HG03520 (cell line): Measurements from ENCODE around the gene CHCHD3.

Experiments used
- ATAC-seq: cut with Tn5 transposase; IDR thresholded peaks from one replicate; pipeline ENCODE4 v1.9.1; 2021; ENCODE audit warnings: mild to moderate bottlenecking, moderate library complexity; ENCODE audit not compliant: unreplicated experiment

The CHCHD3 gene

DNA sequence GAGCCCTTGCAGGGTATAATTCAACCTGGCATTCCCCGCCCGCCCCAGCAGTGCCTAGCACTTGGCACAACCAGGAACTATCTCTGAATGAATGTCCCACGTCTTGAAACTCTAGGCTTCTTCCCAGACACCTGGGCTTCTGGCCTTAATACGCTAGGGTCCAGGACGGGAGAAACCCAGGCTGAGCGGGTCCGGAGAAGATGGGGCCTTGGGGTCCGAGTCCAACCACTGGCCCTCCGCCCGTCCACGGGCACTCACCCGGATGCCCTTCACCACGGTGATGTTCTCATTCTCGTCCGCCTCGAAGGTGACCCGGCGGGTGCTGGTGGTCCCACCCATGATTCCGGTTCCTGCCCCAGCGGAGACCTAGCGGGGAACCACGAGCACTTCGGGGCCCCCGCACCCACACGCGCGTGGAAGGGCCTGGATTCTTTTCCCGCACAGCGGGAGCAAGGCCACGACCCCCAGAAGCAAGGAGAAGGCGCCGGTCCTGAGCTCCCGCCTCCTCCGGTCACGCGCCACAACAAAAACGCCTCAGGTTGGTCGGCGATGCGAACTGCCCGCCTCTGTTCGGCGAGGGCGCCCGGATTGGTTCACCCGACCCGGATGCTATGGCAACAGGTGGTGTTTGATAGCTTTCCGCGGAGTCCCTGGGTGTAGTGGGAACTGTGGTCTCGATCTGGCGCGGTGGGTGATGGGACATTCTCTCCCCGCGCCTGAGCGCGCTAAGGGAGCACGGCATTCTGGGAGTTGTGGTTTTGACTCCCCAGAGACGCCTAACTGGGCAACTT lies at the start of gene CHCHD3:
TSS of gene CHCHD3 (minus strand) at position 492 of the 791 bp plus-strand sequence. CDS start at position 339, 153 bp downstream.
- ATAC-seq, result peak; percentile 99

DNA sequence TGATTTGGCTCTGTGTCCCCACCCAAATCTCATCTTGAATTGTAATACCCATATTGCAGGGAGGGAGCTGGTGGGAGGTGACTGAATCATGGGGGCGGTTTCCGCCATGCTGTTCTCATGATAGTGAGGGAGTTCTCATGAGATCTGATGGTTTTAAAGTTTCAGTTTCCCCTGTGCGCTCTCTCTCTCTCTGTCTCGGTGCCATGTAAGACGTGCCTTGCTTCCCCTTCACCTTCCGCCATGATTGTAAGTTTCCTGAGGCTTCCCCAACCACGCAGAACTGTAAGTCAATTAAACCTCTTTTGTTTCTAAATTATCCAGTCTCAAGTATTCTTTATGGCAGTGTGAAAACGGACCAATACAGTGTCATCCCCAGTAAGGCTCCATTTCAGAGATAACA lies 48.3 kb upstream of the CHCHD3 start:
- ATAC-seq, result no peak

DNA sequence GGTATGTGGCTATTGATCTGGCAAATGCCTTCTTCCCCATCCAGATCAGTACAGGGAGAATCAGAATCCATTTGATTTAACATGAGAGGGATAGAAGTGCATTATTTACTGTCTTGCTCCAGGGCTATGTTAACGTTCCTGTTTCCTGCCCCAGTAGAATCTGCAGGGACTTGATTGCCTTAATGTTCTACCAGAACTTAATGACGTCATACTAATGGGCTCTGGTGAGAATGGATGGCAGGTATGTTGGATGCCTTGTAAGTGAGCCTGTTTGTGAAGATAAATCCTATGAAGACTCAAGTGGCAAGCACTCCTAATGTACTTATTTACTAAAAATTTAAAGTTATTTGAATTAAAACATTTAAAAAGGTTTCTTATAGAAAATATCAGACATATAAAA lies 44.5 kb upstream of the CHCHD3 start:
- ATAC-seq, result no peak

DNA sequence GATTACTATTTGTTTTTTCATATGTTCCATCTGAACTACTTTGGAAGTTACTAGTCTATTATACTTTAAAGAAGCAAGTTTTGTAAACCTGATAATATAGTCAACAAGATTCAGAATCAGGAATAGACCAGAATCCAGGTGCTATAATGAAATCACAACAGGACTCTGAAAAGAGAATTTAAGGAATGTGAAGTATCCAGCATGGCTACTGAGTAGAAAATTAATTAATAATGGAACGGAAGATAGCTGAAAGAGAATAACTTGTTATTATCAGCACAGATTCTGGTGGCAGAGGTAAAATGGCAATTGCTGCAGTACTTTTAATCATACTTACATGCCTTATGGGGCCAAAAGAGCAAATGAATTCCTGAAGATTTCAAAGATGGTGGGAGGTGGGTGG lies 43.1 kb upstream of the CHCHD3 start:
- ATAC-seq, result no peak

DNA sequence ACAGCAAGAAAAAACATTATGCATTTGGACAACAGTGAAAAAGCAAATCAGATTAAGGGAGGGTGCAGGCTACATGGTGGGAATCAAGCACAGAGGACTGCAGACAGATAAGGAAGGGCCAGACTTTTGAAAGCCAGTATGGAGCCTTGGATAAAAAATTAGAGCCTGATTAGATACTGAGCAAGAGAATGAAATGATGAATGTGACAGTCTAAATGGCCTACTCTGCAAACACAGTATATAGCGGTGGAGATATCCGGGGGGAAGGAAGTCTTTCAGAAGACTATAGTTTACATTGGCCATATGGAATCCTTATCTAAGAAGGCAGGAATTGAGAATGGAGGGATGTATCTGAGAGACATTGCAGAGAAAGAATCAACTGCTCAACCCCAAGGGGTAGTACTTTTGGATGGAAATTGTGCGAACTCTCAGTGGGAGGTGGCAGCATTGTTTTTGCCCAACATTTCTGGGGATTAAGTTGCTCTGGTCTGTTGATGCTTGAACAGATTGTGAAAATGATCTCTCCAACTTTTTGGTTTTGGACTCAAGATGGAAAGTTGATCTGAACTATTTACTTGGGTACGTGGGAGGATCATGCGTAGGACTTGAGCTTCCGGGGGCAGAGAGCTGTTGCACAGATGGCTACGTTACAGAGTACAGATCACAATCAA lies 39.4 kb upstream of the CHCHD3 start:
- ATAC-seq, result no peak

DNA sequence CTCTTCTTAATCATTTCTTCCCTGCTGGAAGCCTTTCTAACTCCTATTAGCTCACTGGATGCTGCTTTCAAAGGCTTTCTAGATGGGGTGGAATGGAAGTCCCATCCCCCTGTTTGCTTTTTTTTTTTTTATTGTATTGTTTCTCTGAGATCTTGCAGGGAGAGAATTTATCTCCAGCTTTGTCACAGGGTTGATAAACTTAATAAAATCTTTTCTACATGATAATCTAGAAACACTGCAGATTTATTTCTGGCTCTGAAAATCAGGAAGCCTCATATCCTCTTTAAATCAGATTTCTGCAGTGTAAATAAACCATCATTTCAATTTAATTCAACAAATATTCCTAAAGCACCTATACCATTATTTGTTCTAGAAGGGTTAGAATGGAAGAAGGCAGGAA lies 37.2 kb upstream of the CHCHD3 start:
- no peak for ATAC-seq

DNA sequence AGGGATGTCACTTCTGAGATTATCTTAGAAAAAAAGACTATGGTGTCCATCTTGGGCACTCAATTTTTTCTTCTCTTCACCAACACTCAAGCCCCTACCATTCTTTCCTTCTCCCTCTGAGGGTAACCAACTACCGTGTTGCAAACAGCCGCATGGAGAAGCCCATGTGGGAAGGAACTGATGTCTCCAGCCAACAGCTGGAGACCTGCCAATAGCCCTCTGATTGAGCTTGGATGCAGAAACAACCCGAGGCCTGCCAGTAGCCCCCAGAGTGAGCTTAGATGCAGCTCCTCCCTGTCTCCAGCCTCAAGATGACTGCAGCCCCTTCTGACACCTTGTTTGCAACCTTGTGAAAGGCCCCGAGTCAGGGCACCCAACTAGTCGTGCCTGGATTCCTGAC lies 36.4 kb upstream of the CHCHD3 start:
- no peak for ATAC-seq

DNA sequence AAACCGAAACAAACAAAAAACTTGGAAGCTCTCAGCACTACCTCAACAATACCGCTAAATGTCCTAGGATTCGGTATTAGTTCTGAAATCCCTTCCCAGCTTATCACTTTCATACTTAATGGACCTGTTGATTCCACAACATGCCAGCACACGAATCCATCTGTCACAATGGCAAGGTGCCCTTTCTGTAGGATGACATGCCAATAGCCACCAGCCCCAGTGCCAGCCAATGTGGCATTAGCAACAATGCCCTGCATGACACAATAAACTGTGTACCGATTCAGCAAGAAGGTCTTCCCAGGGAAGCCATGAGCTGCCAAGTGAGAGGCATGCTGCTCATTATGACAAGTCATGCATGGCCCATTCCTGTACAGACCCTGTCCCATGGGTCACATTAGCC lies 35.6 kb upstream of the CHCHD3 start:
- no peak for ATAC-seq

DNA sequence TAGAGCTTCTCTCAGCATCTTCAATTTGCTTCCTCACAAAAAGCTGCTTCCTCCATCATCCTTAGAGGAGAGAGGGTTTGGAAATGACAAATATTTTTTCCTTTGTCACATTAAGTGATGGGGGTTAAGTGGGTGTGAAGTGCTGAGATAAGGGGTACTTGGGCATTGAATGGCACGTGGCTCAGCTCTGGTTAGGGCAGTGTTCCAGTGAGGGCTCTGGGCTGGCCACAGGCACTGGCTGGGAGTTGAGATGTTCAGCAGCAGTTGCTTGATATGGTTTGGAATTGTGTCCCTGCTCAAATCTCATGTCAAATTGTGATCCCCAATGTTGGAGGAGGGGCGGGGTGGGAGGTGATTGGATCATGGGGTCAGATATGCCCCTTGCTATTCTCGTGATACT lies 33.7 kb upstream of the CHCHD3 start:
- ATAC-seq, result no peak

DNA sequence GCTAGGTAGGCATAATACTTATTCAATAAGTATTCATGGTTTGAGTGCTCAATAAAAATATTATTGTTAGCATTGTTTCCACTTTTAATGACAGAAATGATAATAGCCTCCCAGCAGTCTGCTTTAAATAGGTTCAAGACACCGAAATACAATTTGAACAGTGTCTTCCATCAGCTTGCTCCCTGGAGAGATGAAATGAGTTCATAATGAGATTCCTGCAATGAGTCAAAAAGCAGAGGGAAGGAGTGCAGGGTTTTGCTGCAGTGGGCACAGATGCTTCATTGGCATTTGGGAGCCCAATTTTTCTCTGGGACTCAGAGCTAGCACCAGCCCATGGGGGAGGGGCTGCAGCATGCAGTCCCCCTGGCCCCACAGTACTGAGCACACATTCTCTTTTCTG lies 32.6 kb upstream of the CHCHD3 start:
- ATAC-seq, result no peak

DNA sequence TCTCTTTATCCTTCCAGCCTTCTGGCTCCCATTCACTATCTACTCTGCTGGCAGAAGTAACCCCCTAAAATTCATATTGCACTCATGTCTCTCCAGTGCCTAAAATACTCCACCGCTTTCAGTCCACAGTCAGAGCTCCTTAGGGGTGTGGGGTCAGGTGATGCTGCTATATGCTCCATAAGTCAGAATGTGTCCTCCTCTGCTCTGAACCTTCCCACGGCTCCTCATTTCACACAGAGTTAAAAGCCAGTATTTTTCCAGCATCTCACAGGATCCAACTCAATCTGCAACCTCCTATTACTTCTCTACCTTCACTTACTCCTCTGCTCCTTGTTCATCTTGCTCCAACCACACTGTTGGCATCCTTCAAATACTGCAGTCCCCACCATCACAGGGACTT lies 31.1 kb upstream of the CHCHD3 start:
- no peak for ATAC-seq

DNA sequence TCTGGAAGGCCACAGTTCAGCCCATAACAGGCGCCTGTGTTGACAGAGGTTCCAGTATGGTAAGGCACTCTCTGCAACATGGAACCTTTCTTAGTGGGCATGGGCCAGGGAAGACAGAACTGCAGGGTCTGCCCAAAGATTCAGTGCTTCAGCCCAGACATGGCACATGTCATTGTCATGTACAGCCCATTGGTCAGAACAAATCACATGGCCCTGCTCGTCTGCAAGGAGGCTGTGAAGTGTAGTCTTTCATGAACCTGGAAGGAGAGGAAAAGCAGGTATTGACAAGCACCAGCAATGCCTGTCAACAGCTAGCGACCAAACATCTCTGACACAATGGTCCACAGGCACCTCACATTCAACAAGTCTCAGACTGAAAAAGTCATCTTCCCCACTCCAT lies 30.4 kb upstream of the CHCHD3 start:
- ATAC-seq, result no peak

DNA sequence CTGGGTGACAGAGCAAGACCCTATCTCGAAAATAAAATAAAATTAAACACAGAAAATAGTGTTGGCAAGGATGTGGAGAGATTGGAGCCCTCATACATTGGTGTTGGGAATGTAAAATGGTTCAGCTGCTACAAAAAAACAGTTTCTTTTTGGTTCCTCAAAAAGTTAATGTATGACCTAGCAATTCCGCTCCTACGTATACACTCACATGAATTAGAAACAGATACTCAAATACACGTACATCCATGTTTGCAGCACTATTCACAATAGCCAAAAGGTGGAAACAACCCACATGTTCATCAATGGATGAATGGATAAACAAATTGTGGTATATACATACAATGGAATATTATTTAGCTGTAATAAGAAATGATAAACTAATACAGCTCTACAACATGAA lies 28.4 kb upstream of the CHCHD3 start:
- ATAC-seq, result no peak

DNA sequence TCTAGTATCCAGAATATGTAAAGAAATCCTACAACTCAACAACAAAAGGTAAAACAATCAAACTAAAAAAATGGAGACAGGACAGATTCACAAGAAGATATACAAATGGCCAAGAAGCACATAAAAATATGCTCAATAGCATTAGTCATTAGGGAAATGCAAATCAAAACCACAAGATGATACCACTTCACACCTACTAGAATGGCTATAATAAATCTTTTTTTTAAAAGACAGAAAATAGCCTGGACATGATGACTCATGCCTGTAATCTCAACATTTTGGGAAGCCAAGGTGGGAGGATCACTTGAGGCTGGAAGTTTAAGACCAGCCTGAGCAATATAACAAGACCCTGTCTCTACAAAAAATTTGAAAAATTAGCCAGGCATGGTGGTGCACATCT lies 27.9 kb upstream of the CHCHD3 start:
- no peak for ATAC-seq

DNA sequence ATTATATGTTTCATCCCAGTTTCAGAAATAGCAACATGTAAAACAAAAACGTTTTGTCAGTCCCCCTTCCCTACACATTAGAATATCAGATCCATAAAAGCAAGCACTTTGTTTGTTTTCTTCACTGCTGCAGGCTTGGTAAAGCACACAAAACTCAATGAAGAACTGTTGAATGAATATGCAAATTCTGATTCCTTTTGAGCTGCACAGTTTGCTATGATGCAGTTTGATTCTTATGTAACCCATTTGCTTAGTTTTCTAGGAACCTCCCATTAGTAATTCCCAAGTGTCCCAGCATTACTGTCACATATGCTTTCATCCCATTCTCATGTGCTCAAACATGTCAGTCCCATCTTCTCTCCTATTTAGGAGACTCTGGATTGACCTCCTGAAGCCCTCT lies 26.1 kb upstream of the CHCHD3 start:
- no peak for ATAC-seq

DNA sequence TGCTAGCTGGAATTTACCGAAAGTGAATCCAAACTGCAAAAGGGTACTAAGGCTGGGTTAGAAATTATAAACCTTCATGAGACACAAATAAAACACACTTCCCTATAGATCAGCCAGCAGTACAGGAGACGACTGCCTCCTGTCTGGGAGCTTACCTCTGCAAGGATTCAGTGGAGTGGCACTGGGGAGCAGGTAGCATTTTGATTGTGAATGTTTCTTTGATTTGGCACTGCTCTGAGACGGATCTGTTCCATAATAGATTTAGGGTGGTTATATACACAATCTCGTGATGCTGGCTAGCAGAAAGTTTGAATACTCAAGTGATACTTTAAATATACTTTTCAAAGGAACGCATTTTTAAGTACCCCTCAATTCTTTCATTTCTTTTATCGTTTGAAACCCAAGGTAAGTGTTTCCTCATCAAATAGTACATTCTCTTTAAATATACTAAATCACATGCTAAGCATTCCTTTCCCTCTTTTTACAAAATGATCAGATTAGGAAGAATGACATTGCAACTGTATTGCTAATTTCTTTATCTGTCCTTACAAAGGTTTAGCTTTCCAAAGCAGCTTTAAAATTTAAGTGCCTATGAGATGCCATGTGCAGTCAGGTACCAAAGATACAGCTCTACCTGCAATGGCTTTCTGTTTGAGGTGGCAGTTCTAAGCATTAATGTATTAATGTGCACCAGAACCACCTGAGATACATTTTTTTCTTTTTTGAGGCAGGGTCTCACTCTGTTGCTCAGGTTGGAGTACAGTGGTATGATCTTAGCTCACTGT lies 20.6 kb upstream of the CHCHD3 start:
- ATAC-seq, result no peak

DNA sequence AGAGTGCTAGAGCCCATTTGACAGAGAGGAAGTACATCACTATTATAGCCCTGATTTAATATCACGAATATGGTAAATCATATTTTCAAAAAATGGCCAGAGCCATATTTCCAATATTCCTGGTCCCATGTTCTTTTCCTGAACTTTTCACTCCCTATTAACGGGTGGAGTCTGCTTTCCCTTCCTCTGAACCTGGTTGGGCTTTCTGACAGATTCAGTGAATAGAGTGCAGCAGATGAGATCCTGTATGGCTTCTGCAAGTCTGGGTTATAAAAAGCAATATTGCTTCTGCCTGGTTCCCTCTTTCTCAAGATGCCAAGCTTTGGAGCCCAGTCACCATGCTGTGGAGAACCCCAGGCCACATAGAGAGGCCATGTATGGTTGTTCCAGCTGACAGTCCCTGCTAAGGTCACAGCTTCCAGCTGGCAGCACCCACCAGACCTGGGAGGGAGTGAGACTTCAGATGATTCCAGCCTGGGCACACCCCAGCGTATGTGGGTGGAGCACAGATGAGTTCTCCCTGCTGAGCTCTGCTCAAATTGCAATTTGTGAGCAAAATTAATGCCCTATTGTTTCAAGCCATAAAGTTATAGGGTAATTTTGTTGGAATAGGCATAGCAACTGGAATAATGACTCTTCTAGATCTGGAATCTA lies 17.9 kb upstream of the CHCHD3 start:
- no peak for ATAC-seq

DNA sequence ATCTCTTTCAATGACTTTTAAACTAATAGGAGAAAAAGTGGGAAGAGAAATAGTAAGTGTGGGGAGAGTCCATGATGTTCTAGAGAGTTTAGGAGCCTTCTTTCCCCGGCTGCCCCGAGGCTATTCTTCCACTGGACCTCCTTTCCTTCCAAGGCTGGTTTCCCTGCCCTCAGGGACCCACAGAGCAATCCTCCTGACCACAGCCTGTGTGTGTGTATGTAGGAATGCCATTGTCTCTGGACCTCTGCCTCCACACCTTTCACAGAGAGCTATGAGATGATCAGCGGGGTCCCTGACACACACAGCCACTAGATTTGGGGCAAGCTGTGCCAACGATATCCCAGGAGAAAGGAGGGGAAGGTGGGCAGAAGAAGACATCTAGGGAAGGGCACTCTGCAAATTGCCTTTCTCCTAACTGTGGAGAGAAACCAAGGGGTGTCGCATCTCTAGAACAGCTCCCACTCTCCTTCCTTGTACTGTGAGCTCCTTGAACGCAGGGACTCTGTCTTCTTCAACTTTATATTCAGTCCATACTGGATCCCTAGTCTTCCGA lies 13.3 kb upstream of the CHCHD3 start:
- ATAC-seq, result no peak

DNA sequence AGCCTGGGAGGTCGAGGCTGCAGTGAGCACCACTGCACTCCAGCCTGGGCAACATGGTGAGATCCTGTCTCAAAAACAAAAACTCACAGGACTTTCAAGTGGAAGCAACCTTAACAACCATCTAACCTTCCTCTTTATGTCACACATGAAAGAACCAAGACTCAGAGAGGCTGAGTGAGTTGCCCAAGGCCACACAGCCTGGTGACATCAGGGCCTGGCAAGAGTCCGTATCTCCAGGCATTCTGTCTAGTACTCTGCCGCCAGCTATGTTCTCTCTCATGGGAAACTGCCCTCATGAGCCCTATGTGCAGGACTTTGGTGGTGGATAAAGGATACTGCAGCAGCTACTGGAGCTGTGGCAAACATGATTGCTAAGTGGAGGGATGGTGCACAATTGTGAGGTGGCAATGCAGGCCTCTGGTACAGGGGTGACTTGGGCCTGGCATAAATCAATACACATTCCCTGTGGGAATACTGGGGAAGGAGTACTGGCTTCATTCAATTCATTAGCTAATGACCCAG lies 10.1 kb upstream of the CHCHD3 start:
- no peak for ATAC-seq

DNA sequence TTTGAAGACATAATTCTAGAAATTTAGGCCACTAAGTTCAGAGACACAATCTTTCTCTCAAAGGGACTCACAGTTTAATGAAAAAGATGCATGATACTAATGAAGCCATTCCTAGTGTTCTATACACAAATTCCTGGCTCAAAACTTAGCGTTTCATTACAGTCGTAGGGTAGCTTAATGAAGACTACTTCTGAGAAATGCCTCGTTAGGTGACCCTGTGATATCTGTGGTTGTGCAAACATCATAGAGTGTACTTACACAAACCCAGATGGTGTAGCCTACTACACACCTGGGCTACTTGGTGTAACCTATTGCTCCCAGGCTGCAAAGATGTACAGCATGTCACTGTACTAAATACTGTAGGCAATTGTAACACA lies 488 bp upstream of the CHCHD3 start:
- no peak for ATAC-seq

DNA sequence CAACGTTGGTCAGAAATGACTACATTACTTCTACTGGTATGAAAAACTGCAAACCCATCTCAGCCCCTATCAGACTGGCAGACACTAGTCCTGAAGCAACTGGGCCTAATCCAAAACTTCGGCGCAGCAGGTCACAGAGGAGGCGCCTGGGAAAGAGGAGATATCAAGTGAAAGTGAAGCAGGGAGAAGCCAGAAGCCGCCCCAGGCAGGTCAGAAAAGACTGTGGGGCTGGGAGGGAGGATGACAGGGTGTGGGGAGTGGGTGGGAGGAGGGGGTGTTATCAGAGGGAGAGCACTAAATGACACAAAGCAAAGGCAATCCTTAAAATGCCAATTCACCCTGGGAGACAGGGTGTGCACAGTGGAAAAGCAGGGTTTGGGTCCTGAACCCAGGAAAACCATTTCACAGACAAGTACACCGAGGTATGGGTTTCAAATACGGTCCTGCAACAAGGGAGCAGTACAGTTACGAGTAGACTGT lies 731 bp downstream of the CHCHD3 start:
- ATAC-seq, result no peak
